Lower lobe of right lung (tissue), 2 donors: ENCODE data around the gene USF2. TPM values are rescaled to one million over a fixed set of nuclear protein-coding genes. Genes with fewer than 3 reads are reported as not detected.
A peak's percentile ranks its signal among the peaks of the same experiment; 100 is the strongest.

Experiments
- ATAC-seq, 2 donors: fragments of 200-7000 bp; cut with Tn5 transposase; one replicate each; pipeline ENCODE4 v1.9.1; 2020 to 2022; ENCODE audit warnings: mild to moderate bottlenecking in 2 of 2, moderate library complexity in 2 of 2
- DNase-seq: peaks from one replicate; pipeline ENCODE4 v3.0.0-alpha.2; 2020
- H3K27ac ChIP-seq: fragments of 200-600 bp; one replicate; pipeline ENCODE4 v1.8.0; 2022
- H3K27me3 ChIP-seq: fragments of 200-600 bp; one replicate; pipeline ENCODE4 v1.8.0; 2022; ENCODE audit warnings: low read depth
- H3K36me3 ChIP-seq: fragments of 200-600 bp; one replicate; pipeline ENCODE4 v1.8.0; 2022; ENCODE audit warnings: mild to moderate bottlenecking
- H3K4me1 ChIP-seq: fragments of 200-600 bp; one replicate; pipeline ENCODE4 v1.8.0; 2022
- H3K4me3 ChIP-seq: fragments of 200-600 bp; one replicate; pipeline ENCODE4 v1.8.0; 2022; ENCODE audit warnings: mild to moderate bottlenecking
- H3K9me3 ChIP-seq: fragments of 200-600 bp; one replicate; pipeline ENCODE4 v1.8.0; 2022
- intact Hi-C: fragments of 100-400 bp; cut with DNase I; formaldehyde crosslinking; loops from one replicate; pipeline ENCODE4 v1.11.0; 2022
- total RNA-seq: library from RNA; stranded (reverse); fragmentation: NEBNext Ultra II Directional; extraction: Animal tissue kit (Norgen Biotek cat#: 25700); gene quantifications from one replicate; pipeline ENCODE4 v1.2.1, GENCODE V29; 2021
- TF ChIP-seq, protein P1 (sequence below): fragments of 200-600 bp; IDR thresholded peaks from one replicate; pipeline ENCODE4 v1.8.0; 2022; ENCODE audit warnings: antibody characterized with exemption, mild to moderate bottlenecking
- donor health status: DM: no; HTN: yes; CAD: no; lungs with severe emphysema.

Gene USF2
- total RNA-seq, 1 donor from 2014 or later: 171 TPM

DNA sequence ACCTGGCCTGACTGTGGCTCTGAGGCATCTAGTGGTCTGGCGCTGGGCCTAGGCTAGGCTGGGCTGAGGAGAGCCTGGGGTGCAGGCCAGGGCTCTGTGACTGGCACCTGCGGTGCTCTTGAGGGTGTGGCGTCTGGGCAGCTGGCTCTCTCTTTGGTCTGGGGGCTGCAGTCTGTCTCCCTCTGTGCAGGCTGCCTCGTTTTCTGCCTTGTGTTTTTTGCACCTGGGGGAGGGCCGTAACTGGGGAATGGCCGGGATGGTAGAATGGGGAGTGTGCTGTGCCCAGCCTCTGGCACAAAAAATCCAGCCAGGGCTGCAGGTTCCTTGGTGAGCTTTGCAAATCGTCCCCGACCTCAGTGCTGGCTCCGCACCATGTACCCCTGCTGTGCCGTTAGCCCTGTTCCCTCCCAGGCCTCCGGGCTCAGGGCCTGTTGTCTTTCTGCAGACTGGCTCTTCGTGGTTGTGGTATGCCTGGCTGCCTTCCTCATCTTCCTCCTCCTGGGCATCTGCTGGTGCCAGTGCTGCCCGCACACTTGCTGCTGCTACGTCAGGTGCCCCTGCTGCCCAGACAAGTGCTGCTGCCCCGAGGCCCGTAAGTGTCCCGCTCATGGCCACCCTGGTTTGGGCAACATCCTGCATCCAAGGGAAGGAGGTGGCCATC lies 6.5 kb upstream of the USF2 start:
- intact Hi-C loops: no loop called here
- peaks cover 35% of the 10 kb centered on the region for H3K36me3 ChIP-seq
- H3K4me1 ChIP-seq: peaks cover 40% of the 10 kb centered on the region
- H3K9me3 ChIP-seq: no peaks in the 10 kb centered on the region
- H3K4me3 ChIP-seq: no peak overlapping the region
- TF ChIP-seq, protein P1, sequence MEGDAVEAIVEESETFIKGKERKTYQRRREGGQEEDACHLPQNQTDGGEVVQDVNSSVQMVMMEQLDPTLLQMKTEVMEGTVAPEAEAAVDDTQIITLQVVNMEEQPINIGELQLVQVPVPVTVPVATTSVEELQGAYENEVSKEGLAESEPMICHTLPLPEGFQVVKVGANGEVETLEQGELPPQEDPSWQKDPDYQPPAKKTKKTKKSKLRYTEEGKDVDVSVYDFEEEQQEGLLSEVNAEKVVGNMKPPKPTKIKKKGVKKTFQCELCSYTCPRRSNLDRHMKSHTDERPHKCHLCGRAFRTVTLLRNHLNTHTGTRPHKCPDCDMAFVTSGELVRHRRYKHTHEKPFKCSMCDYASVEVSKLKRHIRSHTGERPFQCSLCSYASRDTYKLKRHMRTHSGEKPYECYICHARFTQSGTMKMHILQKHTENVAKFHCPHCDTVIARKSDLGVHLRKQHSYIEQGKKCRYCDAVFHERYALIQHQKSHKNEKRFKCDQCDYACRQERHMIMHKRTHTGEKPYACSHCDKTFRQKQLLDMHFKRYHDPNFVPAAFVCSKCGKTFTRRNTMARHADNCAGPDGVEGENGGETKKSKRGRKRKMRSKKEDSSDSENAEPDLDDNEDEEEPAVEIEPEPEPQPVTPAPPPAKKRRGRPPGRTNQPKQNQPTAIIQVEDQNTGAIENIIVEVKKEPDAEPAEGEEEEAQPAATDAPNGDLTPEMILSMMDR: no peak
- no peaks in the 10 kb centered on the region for H3K27me3 ChIP-seq
- H3K27ac ChIP-seq: no peak overlapping the region
- ATAC-seq (peak in 1 of 2 donors; percentile 10), DNase-seq (peak; percentile 41)

DNA sequence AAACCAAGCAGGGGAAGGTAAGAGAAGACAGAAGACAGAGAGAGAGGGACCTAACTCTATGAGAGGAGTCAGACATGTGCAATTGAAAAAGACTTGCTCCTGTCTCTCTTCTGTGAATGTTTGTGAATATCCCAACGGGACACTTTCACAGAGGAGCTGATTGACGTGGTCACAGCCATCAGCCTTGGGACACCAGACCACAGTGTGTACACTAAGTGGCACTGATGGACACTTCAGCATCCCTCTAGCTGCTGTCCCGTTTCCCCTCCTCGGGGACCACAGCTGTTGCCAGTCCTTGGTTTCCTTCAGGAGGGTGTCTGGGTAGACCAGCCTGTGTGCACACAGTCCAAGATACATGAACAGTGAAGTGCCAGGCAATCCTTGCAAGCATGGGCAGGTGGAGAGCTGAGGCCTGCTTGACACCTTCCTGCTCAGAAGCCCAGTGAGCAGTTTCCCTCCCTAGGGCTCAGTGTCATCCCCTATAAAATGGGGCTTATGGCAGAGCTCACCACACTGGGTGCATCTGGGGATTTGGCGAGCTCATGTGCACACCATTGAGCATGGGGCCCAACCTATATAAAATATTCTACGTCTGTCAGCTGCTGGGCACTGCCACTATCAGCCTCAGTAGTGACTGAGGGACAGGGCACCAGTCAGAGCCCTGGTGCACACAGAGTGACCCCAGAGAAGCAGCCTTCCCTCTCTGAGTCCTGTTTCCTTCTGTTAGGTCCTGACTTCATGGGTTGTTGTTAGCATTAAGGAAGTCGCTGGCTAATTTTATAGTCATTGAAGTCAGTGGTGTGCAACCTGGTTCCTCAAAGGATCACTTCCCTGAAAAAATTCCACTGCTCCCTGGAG lies 4.3 kb upstream of the USF2 start:
- no peak overlapping the region for H3K4me3 ChIP-seq
- H3K4me1 ChIP-seq: peaks cover 42% of the 10 kb centered on the region
- H3K36me3 ChIP-seq: peaks cover 35% of the 10 kb centered on the region
- H3K9me3 ChIP-seq: no peaks in the 10 kb centered on the region
- DNase-seq: peak; percentile 29
- ATAC-seq: no peak
- TF ChIP-seq, protein P1: no peak
- no peak overlapping the region for H3K27ac ChIP-seq
- no peaks in the 10 kb centered on the region for H3K27me3 ChIP-seq
- intact Hi-C loops: no loop called here

DNA sequence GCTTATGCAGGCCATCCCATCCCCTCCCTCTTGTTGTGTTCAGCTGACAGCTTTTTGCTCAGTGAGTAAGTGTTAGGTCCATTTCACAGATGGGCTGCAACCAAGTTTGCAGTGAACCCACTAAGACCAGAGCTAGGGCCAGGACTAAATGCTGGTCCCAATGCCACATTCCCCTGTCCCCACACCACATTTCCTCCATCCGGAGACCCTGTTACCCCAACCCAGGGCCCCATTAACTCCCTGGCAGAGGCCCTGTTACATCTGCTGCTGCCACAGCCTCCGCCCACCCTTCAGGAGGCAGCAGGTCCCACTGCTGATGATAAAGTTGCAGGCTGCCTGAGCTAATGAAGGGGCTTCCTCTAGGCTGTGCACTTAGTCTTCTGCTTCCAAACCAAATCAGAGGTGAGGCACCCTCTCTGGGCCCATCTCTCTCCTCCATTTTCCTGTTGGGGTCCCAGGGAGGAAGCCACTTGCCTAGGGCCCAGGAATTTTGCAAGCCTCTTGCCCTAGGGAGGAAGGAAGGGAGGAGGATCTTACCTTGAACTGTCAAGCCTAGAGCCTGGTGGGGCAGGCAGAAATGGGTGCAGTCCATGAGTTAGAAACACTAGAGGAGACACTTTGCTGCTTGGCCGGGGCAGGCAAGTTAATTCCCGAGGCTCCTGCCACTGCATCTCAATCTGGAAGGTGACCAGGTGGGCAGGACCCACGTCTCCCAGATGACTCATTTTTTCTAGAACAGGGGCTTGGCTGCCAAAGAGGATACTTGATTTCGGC lies 3.4 kb upstream of the USF2 start:
- H3K4me1 ChIP-seq: peaks cover 50% of the 10 kb centered on the region
- H3K4me3 ChIP-seq: no peak overlapping the region
- no peaks in the 10 kb centered on the region for H3K9me3 ChIP-seq
- TF ChIP-seq, protein P1: no peak
- H3K36me3 ChIP-seq: peaks cover 37% of the 10 kb centered on the region
- intact Hi-C loops: no loop called here
- DNase-seq: peak; percentile 24
- no peaks in the 10 kb centered on the region for H3K27me3 ChIP-seq
- H3K27ac ChIP-seq: no peak overlapping the region
- no peak for ATAC-seq

DNA sequence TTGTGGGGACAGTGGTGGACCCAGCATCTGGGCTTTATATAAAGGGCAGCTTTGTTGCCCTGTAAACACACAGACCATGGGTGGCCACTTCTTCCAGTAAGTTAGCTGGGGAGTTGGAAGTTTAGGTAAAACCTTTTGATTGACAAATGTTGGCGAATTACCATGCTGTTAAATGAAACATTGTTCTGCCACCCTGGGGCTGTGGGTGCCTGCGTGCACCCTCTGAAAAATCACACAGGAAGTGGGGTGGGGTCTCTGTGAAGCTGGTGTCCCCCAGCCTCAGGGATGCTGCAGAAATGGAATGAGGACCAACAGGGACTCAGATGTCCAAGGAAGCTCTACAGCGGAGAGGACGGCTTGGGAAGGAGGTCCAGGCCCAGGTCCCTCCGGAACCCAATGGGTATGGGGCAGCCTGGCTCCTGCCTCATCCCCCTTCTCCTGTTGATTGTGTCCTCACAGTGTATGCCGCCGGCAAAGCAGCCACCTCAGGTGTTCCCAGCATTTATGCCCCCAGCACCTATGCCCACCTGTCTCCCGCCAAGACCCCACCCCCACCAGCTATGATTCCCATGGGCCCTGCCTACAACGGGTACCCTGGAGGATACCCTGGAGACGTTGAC lies 2.8 kb upstream of the USF2 start:
- intact Hi-C loops: no loop called here
- TF ChIP-seq, protein P1: no peak
- peaks cover 53% of the 10 kb centered on the region for H3K4me1 ChIP-seq
- peaks cover 44% of the 10 kb centered on the region for H3K36me3 ChIP-seq
- DNase-seq: peak; percentile 46
- no peak overlapping the region for H3K27ac ChIP-seq
- no peaks in the 10 kb centered on the region for H3K9me3 ChIP-seq
- no peak for ATAC-seq
- no peaks in the 10 kb centered on the region for H3K27me3 ChIP-seq
- no peak overlapping the region for H3K4me3 ChIP-seq
